GM19372 (cell line): ENCODE measurements around the gene SMC6.

Experiments used
- ATAC-seq: cut with Tn5 transposase; IDR thresholded peaks from one replicate; pipeline ENCODE4 v1.9.1; 2021; ENCODE audit warnings: mild to moderate bottlenecking, low read depth, moderate library complexity; ENCODE audit not compliant: unreplicated experiment

SMC6 gene, protein sequence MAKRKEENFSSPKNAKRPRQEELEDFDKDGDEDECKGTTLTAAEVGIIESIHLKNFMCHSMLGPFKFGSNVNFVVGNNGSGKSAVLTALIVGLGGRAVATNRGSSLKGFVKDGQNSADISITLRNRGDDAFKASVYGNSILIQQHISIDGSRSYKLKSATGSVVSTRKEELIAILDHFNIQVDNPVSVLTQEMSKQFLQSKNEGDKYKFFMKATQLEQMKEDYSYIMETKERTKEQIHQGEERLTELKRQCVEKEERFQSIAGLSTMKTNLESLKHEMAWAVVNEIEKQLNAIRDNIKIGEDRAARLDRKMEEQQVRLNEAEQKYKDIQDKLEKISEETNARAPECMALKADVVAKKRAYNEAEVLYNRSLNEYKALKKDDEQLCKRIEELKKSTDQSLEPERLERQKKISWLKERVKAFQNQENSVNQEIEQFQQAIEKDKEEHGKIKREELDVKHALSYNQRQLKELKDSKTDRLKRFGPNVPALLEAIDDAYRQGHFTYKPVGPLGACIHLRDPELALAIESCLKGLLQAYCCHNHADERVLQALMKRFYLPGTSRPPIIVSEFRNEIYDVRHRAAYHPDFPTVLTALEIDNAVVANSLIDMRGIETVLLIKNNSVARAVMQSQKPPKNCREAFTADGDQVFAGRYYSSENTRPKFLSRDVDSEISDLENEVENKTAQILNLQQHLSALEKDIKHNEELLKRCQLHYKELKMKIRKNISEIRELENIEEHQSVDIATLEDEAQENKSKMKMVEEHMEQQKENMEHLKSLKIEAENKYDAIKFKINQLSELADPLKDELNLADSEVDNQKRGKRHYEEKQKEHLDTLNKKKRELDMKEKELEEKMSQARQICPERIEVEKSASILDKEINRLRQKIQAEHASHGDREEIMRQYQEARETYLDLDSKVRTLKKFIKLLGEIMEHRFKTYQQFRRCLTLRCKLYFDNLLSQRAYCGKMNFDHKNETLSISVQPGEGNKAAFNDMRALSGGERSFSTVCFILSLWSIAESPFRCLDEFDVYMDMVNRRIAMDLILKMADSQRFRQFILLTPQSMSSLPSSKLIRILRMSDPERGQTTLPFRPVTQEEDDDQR

DNA sequence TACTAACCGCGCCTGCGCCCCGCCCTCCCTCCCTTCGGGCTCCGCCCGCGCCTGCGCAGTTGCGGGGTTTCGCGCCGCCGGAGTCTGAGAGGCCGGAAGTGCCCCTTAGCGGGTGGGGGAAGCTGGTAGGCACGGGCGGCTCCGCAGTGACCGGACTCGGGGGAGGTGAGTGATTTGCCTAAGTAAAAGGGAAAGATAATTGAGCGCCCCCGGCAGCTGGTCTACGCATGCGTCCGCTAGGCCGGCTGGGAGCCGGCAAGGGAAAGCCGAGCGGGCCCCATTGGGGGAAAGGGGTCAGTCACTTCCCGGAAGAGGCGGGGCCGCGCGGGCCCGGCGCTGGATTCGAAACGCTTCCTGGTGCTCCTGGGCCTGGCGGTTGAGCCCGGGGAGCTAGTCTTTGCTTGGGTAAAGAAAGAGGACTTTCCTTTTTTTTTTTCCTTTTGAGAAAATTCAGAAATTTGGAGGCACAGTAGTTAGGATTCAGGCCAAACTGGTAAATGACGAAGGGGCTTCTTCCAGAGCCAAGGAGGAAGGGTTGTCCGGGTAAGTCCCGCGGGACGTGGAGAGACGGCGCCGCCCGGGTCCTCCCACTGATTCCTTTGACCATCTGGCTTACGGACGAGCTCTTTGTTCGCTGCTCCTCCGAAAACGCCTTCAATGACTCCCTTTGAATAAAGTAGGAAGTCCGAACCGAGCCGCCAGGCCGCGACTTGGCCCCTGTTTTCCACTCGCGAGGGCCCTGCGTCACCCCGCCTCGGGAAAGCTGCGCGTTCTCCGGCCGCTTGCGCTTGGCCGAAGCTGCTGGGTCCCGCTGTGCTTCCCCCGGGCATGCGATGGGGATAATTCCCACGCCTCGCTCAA is at the start of gene SMC6, which contains the start of gene GEN1:
TSS of gene SMC6 (minus strand) at position 8 of the 861 bp plus-strand sequence. CDS start 7,864 bp downstream, outside the sequence.
TSS of gene GEN1 (plus strand) at position 336 of the 861 bp plus-strand sequence. CDS start 5,806 bp downstream, outside the sequence.
- peak; percentile 57 for ATAC-seq

DNA sequence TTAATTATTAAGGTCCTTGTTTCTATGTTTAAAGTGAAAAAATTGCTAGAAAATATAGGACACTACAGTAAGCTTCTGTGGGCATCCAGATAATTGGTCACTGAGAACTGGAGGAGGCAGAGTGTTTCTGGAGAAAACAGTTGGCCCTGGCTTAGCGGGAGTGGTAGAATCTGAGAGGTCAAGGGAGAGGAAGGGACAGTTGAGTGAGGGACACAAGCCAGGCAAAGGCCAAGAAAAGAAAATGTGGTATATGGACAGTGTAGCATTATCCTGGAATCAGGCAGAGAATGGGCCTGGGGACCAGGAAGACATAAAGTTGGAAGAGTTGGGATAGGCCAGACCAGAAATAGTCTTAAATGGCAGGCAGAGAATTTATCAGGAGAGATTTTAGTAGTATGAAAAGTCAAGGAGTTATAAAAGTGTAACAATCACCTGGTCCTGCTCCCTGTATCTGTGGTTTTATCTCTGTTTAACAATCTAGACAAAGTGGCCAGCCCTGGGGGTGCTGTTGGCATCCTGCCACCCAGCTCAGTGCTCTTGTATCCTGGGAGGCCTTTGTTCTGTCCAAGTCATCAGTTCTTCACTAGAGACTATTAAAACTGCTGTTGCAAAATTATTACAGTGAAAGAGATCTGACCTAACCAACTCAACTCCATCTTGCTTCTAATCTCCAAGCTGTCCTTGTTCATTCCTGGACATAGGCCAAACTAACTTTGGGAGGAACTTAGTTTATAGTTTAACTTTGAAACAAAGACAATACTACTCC is 47.3 kb upstream of the SMC6 start:
- no peak for ATAC-seq

DNA sequence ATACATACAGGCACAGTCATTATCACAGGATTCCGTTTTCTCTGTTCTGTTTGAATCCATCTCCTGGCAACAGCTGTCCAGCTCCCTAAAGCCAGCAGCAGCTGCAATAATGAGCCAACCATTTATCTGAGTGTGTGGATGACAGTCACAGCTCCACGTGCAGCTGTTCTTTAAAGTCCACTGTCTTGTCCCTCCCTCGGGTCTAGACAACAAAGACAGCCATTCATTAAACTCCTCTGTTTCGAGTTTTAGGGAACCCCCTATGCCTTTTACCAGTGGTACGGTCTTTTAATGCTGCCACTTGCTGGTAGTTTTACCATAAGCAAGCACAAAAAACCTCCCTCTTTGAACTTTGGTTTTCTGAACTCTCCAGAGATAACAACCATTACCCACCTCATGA is 46.6 kb upstream of the SMC6 start:
- no peak for ATAC-seq

DNA sequence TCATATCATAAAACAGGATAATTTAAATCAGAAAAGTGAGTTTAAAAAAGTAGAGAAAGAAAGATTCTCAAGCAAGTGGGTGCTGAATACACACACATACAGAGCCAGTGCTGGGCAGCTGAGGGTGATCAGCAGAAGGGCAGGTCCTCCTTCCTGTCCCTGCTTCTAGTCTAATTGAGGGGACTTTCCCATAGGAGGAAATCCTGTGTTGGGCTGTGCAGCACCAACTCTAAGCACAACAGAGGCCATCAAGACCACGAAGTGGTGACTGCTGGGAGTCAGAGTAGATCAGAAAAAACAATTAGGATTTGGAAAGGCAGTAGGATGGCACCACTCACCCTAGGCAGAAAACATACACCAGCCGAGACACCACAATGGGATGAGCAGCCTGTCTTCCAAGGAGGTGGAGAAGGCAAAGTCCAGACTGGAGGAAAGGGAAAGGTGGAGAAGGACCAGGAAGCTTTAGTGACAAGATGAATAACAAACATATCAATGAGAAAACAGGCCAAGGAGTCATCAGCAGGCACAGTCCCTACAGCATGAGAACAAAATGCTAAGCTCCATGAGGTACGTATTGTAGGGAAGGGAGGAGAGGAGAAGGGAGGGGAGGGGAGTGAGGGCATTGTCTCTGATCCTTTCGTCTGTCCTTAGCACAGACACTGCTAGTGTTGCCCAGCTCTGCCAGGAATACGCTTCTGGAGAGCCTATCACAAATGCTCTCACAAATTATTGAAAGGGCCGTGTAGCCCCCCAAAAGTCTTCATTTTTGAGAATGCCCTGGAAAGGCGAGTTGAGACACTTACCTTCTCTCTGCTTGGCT is 45.9 kb upstream of the SMC6 start:
- ATAC-seq: no peak

DNA sequence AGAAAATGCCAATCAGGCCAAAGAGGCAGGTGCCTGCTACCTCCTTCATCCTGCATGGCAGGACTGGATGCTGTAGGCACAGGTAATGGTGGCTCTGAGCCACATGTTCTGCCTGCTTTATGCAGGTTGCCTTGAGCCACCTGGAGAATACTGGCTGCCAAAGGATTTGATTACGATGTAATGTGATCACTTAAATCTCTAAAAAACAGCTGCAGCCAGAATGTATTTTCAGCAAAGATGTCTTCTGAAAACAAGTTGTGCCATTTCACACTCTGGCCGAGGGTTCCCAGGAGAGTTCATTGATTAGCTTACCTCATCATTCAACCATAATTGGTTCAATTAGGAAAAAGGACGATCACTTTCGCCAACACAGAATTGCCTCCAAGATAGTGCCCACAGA is 44.7 kb upstream of the SMC6 start:
- ATAC-seq: no peak

DNA sequence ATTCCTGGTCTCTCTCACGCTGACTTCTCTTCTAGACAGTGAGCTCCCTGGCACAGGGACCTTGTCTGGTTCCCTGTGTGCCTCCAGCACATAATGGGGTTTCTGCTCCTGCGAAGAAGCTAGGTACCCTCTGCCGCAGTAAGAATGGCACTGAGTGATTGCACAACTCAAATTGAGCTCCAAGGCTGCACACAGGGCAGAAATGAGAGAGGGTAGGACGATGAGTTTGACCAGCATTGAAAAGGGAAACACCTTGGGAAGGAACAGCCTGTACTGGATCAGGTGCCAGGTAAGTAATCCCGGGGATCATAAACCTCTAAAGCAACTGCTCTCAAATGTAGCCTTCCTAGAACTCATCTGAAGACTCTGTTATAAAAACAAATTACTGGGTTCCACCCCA is 41.7 kb upstream of the SMC6 start:
- no peak for ATAC-seq

DNA sequence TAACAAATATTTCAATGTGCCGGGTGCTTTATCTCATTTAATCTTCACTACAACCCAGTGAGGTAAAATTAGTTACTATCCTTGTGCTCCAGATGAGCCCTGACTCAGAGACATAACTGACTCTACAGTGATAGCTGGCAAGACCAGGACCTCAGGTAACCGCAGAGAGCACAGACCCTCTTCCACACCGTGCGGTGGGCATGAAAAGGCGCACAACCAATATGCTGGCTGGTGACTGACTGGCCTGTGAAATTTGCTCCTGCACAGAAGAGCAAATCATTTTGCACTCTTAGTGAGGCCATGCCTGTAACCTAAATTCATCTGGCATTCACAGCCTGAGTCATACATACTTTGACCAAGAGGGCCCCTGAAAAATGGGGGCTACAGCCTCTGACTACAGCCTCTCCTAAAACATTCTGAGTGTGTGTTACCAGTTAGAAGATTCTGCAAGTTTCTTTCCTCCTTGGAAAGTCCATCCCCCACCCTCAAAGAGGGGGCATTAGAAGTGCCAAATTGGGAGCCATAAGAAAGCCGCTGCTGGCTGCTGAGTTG is 40.3 kb upstream of the SMC6 start:
- ATAC-seq: no peak

DNA sequence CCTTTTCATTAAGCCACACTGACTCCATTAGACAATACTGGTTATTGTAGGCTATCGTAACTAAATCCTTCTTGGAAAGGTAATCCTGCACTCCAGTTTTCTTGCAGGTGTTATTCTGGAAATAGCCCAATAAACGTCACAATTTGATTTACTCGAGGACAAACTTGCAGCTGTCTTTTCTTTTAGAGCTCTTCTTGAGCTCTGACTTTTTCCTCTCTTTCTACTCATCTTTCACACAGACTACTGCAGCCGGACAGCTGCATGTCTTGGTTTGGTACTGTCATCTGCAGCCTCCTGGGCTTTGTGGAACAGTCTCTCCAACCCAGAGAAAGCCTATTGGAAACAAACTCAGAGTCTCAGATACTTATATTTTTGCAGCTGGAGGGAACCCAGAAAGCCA is 39.7 kb upstream of the SMC6 start:
- ATAC-seq: no peak

DNA sequence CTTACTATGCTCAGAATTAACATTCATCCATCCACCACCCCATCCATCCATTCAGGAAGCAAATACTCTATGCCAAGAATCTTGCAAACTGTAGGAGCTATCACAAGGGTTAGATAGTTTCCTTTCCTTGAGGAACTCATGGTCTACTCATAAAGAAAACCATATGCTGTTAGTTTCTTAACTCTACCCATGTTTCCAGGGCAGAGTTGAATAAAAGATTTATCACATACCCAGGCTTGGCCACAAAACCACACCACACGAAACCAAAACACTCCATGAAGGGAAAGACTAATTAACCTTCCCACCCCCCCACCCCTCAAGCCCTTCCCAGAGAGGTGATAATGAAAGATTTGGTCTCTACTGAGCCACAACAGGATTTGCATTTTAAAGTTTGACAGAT is 38.9 kb upstream of the SMC6 start:
- no peak for ATAC-seq

DNA sequence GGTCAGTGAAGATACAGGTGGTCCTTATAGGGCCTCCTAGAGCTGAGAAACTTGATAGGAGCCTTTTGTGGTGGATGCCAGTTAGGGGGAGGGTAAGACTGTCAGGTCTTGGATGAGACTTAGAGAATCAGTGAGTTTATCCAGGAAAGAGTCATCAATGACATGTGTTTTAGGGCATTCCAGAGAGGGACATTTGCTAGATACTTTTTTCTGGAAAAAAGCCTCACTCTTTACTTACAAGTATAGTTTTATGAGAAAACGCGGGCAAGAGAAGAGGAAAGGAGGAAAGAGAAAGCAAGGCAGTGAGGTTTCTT is 38.2 kb upstream of the SMC6 start:
- no peak for ATAC-seq

DNA sequence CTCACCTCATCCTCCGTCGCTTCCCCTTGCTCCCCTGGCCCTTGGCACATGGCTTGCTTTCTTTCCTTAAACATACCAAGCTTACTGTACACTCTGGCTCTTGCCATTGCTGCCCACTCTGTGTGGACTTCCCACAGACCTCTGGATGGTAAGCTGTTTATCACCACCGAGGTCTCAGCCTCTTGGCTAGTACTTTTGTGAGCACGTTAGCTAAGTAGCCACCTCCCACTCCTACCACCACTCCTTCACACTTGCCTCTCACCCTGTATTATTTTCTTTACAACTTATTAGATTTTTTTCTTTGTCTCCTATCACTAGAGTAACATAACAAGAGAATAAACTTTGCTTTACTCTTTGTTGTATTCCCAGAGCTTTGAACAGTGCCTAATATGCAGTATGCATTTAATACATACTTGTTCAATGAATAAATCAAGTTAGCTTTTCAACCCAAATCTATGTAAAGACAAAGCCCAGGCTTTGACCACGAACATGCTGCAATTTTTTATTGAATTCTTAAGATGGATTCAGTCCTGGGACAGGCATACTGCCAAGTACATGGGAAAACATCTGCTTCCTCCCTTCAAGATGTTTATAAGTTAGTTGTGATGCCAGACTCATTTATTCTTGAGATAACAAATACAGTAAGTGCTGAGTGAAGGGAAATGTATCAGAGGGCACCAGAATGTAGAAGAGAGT is 37.7 kb upstream of the SMC6 start:
- ATAC-seq: no peak

DNA sequence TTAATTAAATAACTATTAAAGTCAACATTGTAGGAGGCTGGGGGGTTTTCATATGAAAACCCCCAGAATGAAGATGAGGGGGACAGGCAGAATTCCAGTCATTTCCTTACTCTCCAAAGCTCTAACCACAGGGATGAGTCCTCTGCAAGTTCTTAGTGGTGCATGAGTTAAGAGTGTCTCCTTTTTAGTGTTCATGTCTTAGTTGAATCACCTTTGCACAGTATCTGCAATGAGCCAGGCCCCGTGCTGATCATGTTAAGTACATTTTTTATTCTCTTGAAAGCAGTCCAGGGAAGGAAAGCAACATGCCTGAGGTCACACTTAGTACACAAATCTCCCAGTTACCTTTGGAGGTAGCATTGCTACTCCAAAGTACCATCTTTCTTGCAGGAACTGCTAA is 36.9 kb upstream of the SMC6 start:
- no peak for ATAC-seq

DNA sequence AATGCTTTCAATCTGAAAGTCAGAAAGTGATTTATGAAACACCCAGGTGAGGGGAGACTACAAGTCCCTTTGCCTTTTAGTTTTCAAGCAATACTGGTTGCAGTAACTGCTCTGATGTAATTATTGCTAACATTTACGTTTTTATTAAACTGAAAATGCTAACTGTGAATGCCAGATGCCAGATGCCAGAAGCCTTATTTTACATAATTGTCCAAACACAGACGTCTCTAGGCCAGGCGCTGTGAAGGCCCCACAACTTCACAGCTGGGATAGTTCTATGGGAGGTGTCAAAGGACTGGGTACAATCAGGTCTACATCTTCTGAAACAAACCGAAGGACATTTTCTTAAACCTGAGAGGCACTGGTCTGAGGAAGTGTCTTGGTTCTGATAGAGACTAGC is 35.2 kb upstream of the SMC6 start:
- no peak for ATAC-seq

DNA sequence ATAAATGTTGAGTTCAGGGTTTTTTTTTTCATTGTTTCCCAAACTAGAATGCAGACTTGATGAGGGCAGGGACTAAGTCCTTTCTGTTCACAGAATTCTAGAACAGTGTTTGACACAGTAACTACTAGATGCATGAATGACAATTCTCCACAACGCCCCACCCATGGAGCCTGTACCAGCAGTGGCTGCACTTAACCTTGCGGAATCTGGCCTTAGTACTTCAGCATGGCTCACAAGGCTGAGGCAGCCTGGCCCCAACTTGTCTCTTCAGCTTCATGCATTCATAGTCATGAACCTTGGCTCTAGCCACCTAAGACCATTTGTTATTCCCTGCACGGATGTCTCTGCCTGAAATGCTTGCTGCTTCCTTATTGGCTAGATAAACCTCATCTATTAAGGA is 33.1 kb upstream of the SMC6 start:
- no peak for ATAC-seq

DNA sequence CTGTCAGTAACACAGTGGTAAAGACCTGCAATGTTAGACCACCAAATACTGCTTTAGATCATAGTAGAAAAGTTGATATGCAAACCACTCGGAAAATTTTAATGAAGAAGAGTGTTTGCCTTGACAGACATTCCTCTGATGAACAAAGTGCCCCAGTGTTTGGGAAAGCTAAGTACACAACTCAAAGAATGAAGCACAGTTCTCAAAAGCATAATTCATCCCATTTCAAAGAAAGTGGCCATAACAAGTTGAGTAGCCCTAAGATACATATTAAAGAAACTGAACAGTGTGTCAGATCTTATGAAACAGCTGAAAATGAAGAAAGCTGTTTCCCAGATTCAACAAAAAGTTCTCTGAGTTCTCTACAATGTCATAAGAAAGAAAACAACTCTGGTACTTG is 27.9 kb upstream of the SMC6 start:
- no peak for ATAC-seq

DNA sequence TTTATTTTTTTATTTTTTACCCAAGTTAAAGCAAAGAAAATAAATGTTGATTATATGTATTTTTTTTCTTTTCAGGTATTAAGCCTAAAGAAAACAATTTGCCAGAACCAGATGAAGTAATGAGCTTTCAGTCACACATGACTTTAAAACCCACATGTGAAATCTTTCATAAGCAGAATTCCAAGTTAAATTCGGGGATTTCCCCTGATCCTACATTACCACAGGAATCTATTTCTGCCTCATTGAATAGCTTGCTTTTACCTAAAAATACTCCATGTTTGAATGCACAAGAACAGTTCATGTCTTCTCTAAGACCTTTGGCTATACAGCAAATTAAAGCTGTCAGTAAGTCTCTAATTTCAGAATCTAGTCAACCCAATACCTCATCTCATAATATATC is 26.9 kb upstream of the SMC6 start:
- ATAC-seq: no peak

DNA sequence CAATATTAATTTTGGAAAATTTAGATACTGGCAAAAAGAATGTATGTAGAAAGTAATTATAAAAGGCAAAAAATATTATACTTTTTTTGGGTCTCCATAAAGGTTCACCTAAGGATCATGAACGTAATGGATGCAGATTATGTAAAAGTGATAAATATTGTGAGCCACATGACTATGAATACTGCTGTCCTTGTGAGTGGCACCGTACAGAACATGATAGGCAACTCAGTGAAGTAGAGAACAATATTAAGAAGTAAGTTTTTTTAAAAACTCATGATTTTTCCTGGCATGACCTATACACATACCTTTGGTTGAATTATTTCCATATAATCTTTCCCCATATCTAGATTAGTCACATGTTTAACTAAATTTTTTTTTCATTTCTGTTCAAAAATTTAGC is 18.9 kb upstream of the SMC6 start:
- ATAC-seq: no peak

DNA sequence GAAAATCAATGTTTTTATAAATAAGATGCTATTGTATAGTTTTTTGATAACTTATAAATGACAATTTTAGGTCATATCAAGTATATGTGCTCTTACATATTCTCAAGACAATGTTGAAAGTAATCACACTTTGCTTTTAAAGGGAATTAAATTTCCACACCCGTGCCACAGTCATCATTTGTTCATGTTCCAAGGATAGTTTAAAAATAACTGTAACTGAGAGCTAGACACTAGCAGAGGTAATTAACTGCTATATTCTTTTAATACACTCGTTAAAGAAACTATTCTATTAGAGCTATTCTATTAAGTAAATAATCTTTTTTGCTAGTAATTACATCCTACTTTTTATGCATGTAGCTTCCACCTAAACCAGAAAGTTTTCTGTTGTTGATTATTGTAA is 18.3 kb upstream of the SMC6 start:
- no peak for ATAC-seq
